Smooth muscle cell (in vitro differentiated cells): Measurements from ENCODE around the gene MPRIP. TPM values are rescaled to one million over a fixed set of nuclear protein-coding genes. Genes with fewer than 3 reads are reported as not detected.

Experiments
- DNase-seq: peaks from one replicate; lab custom pipeline; 2025; ENCODE audit not compliant: unreplicated experiment; lab: John Stamatoyannopoulos, UW
- H2AFZ ChIP-seq: fragments of 200-600 bp; sonication (generic); 2 replicates; pipeline ENCODE4 v1.6.0; 2016; ENCODE audit warnings: antibody characterized with exemption, low read depth, mild to moderate bottlenecking
- H3F3A ChIP-seq: fragments of 200-600 bp; sonication (generic); 2 replicates; pipeline ENCODE4 v1.6.0; 2017; ENCODE audit warnings: antibody characterized with exemption, low read depth
- H3K27ac ChIP-seq: fragments of 200-600 bp; sonication (generic); 2 replicates; pipeline ENCODE4 v1.5.1; 2016; ENCODE audit warnings: low read depth, mild to moderate bottlenecking
- H3K27me3 ChIP-seq: fragments of 200-600 bp; sonication (generic); 2 replicates; pipeline ENCODE4 v1.6.1; 2016; ENCODE audit warnings: low read depth, mild to moderate bottlenecking
- H3K36me3 ChIP-seq: fragments of 200-600 bp; sonication (generic); 2 replicates; pipeline ENCODE4 v1.5.1; 2016; ENCODE audit warnings: low read depth
- H3K4me1 ChIP-seq: fragments of 200-600 bp; sonication (generic); 2 replicates; pipeline ENCODE4 v1.5.1; 2016; ENCODE audit warnings: low read depth
- H3K4me2 ChIP-seq: fragments of 200-600 bp; sonication (generic); 2 replicates; pipeline ENCODE4 v1.6.0; 2016; ENCODE audit warnings: mild to moderate bottlenecking
- H3K4me3 ChIP-seq: fragments of 200-600 bp; sonication (generic); 2 replicates; pipeline ENCODE4 v1.5.1; 2016; ENCODE audit warnings: mild to moderate bottlenecking
- H3K79me2 ChIP-seq: fragments of 200-600 bp; sonication (generic); 2 replicates; pipeline ENCODE4 v1.6.0; 2016; ENCODE audit warnings: low read depth, mild to moderate bottlenecking
- H3K9ac ChIP-seq: fragments of 200-600 bp; sonication (generic); 2 replicates; pipeline ENCODE4 v1.6.0; 2016; ENCODE audit warnings: low read depth
- H3K9me3 ChIP-seq: fragments of 200-600 bp; sonication (generic); replicated peaks from 2 replicates; pipeline ENCODE4 v1.5.1; 2016; ENCODE audit warnings: low read depth
- H4K20me1 ChIP-seq: fragments of 200-600 bp; sonication (generic); 2 replicates; pipeline ENCODE4 v1.6.0; 2016; ENCODE audit warnings: low read depth
- CTCF ChIP-seq: fragments of 200-600 bp; sonication (generic); IDR thresholded peaks from 2 replicates; pipeline ENCODE4 v1.5.1; 2017; ENCODE audit warnings: borderline replicate concordance, mild to moderate bottlenecking, antibody characterized with exemption; ENCODE audit not compliant: insufficient read depth, poor library complexity, severe bottlenecking
- WGBS: methylation state at CpG from one replicate; pipeline ENCODE4 v1.1.7; 2016; ENCODE audit warnings: low lambda C conversion rate; 5-methylcytosine and 5-hydroxymethylcytosine counted together
- polyA plus RNA-seq: library from polyadenylated mRNA; unstranded; fragments of >200 nt; fragmentation: Nextera tagmentation; extraction: Ambion mirVana; gene quantifications from 2 replicates; pipeline ENCODE4 v1.2.1, GENCODE V29; 2016
- total RNA-seq: library from RNA; depleted of rRNA; stranded (reverse); fragments of >200 nt; gene quantifications from 2 replicates; pipeline ENCODE4 v1.2.3, GENCODE V29; 2014

MPRIP gene
- total and polyA plus RNA-seq, 2 experiments from 2014 or later, result 58.8 to 69.3 TPM

GRCh38 chr17:17044846-17045561 lies 2.7 kb downstream of the MPRIP start:
- Histone ChIP-seq H3K27ac (peak overlapping the region; percentile 96), H3F3A (peaks cover 6% of the 10 kb centered on the region), H3K9me3 (no peaks in the 10 kb centered on the region), H3K9ac (peak overlapping the region; percentile 94), H3K4me2 (peak overlapping the region; percentile 89), H3K4me1 (peaks cover 14% of the 10 kb centered on the region), H4K20me1 (peaks cover 72% of the 10 kb centered on the region), H3K79me2 (peaks cover 66% of the 10 kb centered on the region), H3K27me3 (no peaks in the 10 kb centered on the region), H3K4me3 (peak overlapping the region; percentile 85), H2AFZ (no peak overlapping the region), H3K36me3 (no peaks in the 10 kb centered on the region)
- TF ChIP-seq CTCF, result no peak
- 8% methylated on average over 6 of the region's 6 CpGs for WGBS
- no peak for DNase-seq

- peaks cover 100% of the 10 kb centered on the region for H4K20me1 ChIP-seq
- DNase-seq, result no peak
- no peak overlapping the region for H3K4me2 ChIP-seq
- H3K9ac ChIP-seq, result no peak overlapping the region
- no peak for TF ChIP-seq CTCF
- H3K27ac ChIP-seq, result no peak overlapping the region
- H3K27me3 ChIP-seq, result no peaks in the 10 kb centered on the region
- peaks cover 10% of the 10 kb centered on the region for H3K4me1 ChIP-seq
- no peaks in the 10 kb centered on the region for H3F3A ChIP-seq
- H3K79me2 ChIP-seq, result peaks cover 93% of the 10 kb centered on the region
- H2AFZ ChIP-seq, result no peak overlapping the region
- no peaks in the 10 kb centered on the region for H3K9me3 ChIP-seq
- WGBS, result 95% methylated on average over 6 of the region's 6 CpGs
- H3K36me3 ChIP-seq, result no peaks in the 10 kb centered on the region
- no peak overlapping the region for H3K4me3 ChIP-seq
Observed at GRCh38 chr17:17048106-17048505, 5.8 kb downstream of the MPRIP start.

GRCh38 chr17:17050346-17051345 lies 8.4 kb downstream of the MPRIP start:
- Histone ChIP-seq H3K9ac (no peak overlapping the region), H3F3A (no peaks in the 10 kb centered on the region), H3K27ac (no peak overlapping the region), H3K36me3 (no peaks in the 10 kb centered on the region), H4K20me1 (peaks cover 100% of the 10 kb centered on the region), H3K9me3 (no peaks in the 10 kb centered on the region), H3K4me2 (no peak overlapping the region), H3K4me3 (no peak overlapping the region), H3K4me1 (no peaks in the 10 kb centered on the region), H3K27me3 (no peaks in the 10 kb centered on the region), H3K79me2 (peaks cover 97% of the 10 kb centered on the region), H2AFZ (no peak overlapping the region)
- TF ChIP-seq CTCF, result no peak
- no peak for DNase-seq
- WGBS, result 94% methylated on average over 15 of the region's 15 CpGs
